GM21526 (cell line): ENCODE measurements around the gene NUBP2.

ENCODE experiments used
- ATAC-seq: cut with Tn5 transposase; IDR thresholded peaks from one replicate; pipeline ENCODE4 v1.9.1; 2021; ENCODE audit warnings: moderate library complexity; ENCODE audit not compliant: unreplicated experiment, low FRiP score

Gene NUBP2

GRCh38 chr16:1781758-1782407, 877 bp upstream of the NUBP2 start:
- ATAC-seq: no peak

DNA sequence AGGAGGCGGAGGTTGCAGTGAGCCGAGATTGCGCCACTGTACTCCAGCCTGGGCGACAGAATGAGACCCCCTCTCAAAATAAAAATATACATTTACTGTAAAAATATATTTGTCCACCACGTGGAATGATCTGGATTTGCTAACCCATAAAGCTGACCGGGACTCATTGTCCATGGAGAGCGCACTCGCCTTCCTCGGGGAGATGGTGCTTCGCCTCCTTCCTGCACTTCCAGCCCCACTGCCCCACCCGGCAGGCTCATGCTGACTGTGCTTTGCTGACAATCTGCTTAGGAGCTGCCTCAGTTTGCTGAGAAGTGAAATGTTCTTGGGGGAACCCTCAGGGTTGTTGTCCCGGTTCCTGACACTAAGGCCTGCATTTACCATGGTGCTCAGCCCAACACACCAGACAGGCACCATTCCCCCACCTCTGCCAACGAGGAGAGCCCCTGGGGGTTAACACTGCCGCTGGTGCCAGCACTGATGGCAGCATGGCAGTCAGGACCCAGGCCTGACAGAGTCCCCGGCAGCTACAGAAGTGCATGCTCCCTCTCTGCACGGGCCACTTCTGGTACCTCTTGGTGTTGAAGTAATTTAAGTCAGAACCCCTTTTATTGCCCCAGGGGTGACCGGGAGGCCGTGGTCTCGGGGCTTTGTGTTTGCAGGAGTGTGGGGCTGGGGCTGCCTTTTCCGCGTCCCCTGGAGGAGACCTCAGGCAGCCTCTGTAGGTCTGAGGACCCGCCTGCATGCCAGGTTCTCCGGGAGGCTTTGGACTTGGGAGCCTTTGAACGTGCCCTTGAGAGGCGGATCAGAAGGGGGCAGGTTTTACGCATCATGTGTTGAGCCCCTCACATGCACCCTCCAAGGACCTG, 2.5 kb downstream of the NUBP2 start:
- no peak for ATAC-seq

GRCh38 chr16:1785846-1786170, 3.0 kb downstream of the NUBP2 start:
- ATAC-seq: no peak

DNA sequence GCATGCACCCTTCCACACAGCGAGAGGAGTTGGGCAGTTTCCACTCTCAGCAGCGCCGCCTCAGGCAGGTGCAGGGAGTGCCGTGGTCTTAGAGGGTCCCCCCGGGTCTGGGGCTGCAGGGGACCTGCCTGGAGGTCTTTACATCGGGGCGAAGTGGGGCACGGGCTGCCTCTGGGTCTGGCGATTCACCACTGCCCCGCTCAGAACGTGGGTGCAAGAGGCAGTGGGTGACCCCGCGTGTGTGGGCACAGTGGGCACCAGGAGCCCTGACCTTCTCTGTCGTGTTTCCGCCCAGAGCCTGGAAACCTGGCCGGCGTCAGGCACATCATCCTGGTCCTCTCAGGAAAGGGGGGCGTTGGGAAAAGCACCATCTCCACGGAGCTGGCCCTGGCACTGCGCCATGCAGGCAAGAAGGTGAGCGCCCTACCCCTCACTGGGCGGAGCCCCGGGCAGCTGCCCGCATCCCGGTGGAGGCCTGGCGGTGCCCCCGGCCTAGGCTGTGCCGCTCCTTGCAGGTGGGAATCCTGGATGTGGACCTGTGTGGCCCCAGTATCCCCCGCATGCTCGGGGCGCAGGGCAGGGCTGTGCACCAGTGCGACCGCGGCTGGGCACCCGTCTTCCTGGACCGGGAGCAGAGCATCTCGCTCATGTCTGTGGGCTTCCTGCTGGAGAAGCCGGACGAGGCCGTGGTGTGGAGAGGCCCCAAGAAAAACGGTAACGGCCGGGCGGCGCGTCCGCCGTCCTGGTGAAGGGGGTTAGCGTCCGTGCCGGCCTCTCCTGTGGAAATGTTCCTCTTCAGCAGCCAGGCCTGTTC, 3.7 kb downstream of the NUBP2 start:
- no peak for ATAC-seq

DNA sequence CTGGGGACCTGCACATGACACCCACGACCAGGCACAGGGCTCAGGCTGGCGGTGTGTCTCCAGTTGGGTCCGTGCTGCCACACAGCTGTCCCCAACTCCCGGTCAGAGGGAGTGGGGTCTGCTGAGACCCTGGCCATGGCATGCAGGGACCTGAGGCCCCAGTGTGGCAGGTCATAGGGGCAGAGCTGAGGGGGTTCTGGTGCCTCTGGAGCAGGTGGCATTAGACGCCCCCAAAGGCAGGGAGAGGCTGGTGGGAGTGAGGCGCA, 4.2 kb downstream of the NUBP2 start:
- no peak for ATAC-seq

GRCh38 chr16:1787322-1788094, 4.7 kb downstream of the NUBP2 start:
- ATAC-seq: no peak

- no peak for ATAC-seq
These were observed 5.4 kb downstream of the NUBP2 start for GRCh38 chr16:1788095-1788707.

- no peak for ATAC-seq
These were observed 5.9 kb downstream of the NUBP2 start for GRCh38 chr16:1788708-1789100.

- no peak for ATAC-seq
These were observed 6.9 kb downstream of the NUBP2 start for GRCh38 chr16:1789643-1790045.

DNA sequence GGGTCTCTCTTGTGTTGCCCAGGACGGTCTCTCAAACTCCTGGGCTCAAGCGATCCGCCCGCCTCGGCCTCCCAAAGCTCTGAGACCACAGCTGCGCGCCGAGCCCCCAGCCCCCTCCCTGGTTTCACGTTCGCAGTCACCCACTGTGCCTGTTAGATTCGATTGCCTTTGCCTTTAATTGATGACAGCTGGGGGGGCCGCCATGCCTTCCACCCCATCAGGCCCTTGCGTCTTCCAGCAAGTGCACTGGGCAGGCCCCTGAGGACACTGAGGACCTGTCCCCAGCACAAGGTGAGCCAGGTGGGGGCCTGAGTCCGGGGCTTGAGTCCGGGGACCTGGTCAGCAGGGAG, 7.5 kb downstream of the NUBP2 start:
- no peak for ATAC-seq

GRCh38 chr16:1790611-1791255, 8.0 kb downstream of the NUBP2 start:
- ATAC-seq: no peak

DNA sequence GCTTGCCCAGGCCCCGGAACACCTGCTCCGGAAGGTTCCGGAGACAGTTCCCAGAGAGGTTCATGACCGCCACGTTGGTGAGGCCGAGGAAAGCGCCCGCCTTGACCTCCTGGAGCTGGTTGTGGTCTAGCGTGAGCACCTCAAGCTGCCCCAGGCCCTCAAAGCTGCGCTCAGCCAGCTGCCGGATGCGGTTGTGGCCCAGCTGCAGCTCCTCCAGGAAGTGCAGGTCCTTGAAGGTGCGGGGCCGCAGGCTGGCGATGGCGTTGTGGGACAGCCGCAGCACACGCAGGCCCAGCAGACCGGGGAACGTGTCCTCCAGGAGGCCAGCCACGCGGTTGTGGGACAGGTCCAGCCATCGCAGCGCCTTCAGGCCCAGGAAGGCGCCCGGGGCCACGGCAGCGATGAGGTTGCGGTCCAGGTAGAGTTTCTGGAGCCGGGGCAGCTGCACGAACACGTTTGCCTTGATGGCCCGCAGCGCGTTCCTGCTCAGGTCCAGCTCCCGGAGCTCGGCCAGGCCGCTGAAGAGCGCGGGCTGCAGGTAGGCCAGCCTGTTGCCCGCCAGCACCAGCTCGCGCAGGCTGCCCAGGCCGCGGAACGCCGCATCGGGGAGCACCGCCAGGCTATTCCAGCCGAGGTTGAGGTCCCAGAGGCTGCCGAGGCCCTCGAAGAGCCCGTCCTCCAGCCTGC, 8.6 kb downstream of the NUBP2 start:
- ATAC-seq: no peak

- no peak for ATAC-seq
These were observed 9.4 kb downstream of the NUBP2 start for GRCh38 chr16:1791943-1792812.

DNA sequence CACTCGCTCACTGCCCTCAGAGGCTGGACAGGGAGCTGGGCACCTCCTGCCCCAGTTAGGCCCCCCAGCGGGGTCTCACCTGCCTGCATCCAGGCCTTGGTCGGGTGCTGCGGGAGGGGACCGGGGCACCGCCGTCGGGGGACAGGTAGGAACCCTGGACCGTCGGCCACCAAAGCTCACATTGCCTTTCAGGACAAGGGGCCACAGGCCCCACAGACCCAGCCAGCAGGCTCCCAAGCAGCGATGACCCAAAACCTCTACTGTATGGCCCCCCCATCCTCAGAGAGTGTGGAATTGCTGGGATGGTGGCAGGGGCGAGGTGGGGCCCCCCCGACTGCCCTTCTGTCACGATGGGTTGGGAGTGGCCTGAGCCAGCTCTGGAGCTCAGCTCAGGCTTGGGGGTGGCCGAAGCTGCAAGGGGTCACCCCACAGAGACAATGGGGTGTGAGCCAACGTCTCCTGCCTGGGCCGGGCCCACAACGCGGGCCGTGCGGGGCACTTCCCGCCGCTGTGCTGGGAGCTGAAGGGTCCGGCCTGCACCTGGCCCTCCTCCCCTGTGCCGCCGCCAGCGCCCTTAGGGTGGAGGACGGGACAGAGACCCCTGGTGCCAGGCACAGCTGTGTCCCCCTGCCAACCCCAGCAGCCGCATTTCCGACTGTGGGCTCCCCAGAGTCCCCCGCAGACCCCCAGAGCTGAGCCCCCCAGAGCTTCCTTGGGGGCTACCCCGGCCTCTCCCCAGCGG, 10.2 kb downstream of the NUBP2 start:
- ATAC-seq: no peak

DNA sequence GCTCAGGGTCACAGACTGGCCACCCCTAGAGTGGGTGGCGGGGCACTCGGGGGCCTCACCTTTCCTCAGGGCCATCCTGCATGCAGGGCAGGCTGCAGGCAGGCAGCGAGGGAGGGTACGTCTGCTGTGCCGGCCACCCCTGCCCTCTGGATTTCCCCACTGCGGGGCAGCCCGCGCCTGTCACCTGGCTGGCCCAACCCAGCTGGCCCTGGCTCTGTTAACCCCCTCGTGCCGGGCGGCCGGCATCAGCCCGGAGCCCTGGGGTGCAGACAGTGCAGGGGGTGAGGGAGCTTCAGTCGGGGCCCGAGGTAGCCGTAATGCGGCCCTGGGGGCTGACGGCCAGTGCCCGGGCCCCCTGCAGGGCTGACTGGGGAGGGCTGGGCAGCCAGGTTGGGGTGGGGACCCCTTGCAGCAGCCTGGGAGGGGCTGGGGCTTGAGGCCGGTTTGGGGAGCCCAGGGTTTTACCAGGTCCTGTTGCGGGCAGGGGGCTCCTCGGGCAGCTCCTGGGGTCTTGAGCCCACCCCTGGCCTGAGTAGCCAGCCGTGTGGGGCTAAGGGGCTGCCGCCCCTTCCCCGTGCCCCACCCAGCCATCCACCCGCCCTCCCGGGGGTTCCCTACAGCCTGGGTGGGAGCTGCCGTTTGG, 10.9 kb downstream of the NUBP2 start, which contains the start of gene IGFALS:
Gene IGFALS (minus strand): TSS at position 128 of the 643 bp plus-strand sequence. CDS start 53 bp downstream, at position 75.
- ATAC-seq: no peak

DNA sequence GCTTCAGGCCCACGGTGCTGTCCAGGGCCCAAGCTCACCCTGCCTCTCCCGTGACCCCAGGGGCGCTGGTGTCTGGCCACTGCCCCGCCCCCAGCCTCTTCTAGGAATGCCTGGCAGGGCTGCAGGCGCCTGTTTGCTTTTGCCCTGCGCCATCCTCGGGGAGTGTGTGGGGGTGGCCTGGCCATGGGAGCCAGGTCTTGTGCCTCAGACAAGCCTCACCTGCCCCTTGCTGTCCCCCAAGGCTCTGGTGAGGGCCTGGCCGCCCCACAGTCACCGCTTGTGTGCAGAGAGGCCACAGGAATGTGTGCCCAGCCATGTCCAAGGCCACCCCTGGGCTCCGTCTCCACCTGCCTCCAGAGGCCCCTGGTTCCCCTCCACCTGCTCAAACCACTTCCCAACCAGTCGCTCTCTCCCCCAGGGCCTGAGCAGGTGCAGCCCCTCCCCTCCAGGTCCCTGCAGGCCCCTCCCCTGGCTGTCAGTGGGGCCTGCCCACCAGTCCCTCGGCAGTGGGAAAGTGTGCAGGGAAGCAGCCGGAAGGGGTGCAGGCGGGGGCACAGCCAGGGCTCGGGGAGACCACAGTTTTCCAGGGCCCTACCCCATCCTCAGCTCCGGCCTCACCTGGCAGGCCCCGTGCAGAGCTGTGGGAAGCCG, 11.6 kb downstream of the NUBP2 start:
- no peak for ATAC-seq
